Esophagus squamous epithelium (tissue), 4 donors: ENCODE results near the gene UBL3.

ENCODE experiments used
- CTCF ChIP-seq, 6 experiments: fragments of 450-650 bp in 4 of 6; fragments of 200-600 bp in 2 of 6; sonication (generic) in 2 of 6; IDR thresholded peaks; one replicate each; pipeline ENCODE4 v1.5.1; 2016 to 2019; ENCODE audit warnings: antibody characterized with exemption in 6 of 6, mild to moderate bottlenecking in 4 of 6, moderate library complexity in 4 of 6
- POLR2A ChIP-seq, 4 donors: fragments of 450-650 bp; IDR thresholded peaks; one replicate each; pipeline ENCODE4 v1.6.1; 2017; ENCODE audit warnings: antibody characterized with exemption in 4 of 4, mild to moderate bottlenecking in 4 of 4, moderate library complexity in 3 of 4

GRCh38 chr13:29875646-29876045, 25.2 kb upstream of the UBL3 start:
- TF ChIP-seq CTCF (IDR thresholded peaks at IDR 0.05) (no peak), POLR2A (IDR thresholded peaks at IDR 0.05) (no peak)
